HAP-1 (cell line): ENCODE data around the gene CHCHD3.
A peak's percentile ranks its signal among the peaks of the same experiment; 100 is the strongest.
"Not testable (repeated sequence)": the region's sequence is repeated elsewhere in the genome, so short reads cannot be mapped to it uniquely, and the experiment has no call there.

Experiments used
- DNase-seq, 2 experiments: peaks; one replicate each; pipeline ENCODE4 v3.0.0-alpha.2; 2016 to 2020; ENCODE audit warnings: low spot score in 2 of 2
- H3K27me3 ChIP-seq: fragments of 250-450 bp; sonication (Bioruptor Pico); 2 replicates; pipeline ENCODE4 v1.5.1; 2020; ENCODE audit warnings: low read depth, mild to moderate bottlenecking, moderate library complexity
- H3K36me3 ChIP-seq: fragments of 250-450 bp; sonication (Bioruptor Pico); replicated peaks from 2 replicates; pipeline ENCODE4 v1.5.1; 2020; ENCODE audit warnings: mild to moderate bottlenecking
- H3K4me1 ChIP-seq: fragments of 250-450 bp; sonication (Bioruptor Pico); 2 replicates; pipeline ENCODE4 v1.5.1; 2020; ENCODE audit warnings: mild to moderate bottlenecking
- H3K4me3 ChIP-seq: fragments of 250-450 bp; sonication (Bioruptor Pico); 2 replicates; pipeline ENCODE4 v1.5.1; 2020; ENCODE audit warnings: mild to moderate bottlenecking, moderate library complexity
- H3K9me3 ChIP-seq: fragments of 250-450 bp; sonication (Bioruptor Pico); 2 replicates; pipeline ENCODE4 v1.5.1; 2020; ENCODE audit warnings: mild to moderate bottlenecking, moderate library complexity
- in situ Hi-C: fragments of 300-500 bp; cut with MboI; formaldehyde crosslinking; loops from 3 replicates; pipeline ENCODE4 v1.14.3; 2020; ENCODE audit warnings: low sequenced_read_pairs, inconsistent platforms, mixed read lengths

Gene CHCHD3

DNA sequence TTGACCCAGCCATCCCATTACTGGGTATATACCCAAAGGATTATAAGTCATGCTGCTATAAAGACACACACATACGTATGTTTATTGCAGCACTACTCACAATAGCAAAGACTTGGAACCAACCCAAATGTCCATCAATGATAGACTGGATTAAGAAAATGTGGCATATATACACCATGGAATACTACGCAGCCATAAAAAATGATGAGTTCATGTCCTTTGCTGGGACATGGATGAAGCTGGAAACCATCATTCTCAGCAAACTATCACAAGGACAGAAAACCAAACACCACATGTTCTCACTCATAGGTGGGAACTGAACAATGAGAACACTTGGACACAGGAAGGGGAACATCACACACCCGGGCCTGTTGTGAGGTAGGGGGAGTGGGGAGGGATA, 179.6 kb downstream of the CHCHD3 start:
- H3K27me3 ChIP-seq, in situ Hi-C loops, H3K36me3 ChIP-seq: not testable (repeated sequence)

DNA sequence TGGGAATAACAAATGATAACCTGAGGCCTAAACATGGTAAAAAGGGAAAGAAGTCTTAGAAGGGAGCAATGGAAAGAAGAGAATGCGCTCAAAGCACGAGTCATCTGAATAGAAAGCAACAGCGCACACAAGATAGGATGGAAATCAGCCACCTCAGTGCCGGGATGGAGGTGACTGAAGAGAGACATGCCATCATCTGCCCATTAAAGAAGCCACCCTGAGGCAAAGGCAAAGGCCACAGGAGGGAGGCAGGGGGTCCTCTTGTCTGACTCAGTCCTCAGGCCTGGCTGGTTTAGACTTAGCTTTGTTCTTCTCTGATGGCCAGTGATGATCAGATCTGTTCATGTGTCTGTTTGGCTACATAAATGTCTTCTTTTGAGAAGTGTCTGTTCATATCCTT, 180.6 kb downstream of the CHCHD3 start:
- in situ Hi-C loops, result no loop called here
- H3K9me3 ChIP-seq, result no peaks in the 10 kb centered on the region
- H3K27me3 ChIP-seq, result no peaks in the 10 kb centered on the region
- H3K36me3 ChIP-seq, result no peaks in the 10 kb centered on the region; the same call in 1 of the 2 replicates
- no peak overlapping the region for H3K4me3 ChIP-seq
- no peaks in the 10 kb centered on the region for H3K4me1 ChIP-seq
- DNase-seq, result no peak

More for the DNA sequence above, 179.6 kb downstream of the CHCHD3 start:
- not testable (repeated sequence) for H3K4me3 ChIP-seq, H3K9me3 ChIP-seq, H3K4me1 ChIP-seq, DNase-seq

DNA sequence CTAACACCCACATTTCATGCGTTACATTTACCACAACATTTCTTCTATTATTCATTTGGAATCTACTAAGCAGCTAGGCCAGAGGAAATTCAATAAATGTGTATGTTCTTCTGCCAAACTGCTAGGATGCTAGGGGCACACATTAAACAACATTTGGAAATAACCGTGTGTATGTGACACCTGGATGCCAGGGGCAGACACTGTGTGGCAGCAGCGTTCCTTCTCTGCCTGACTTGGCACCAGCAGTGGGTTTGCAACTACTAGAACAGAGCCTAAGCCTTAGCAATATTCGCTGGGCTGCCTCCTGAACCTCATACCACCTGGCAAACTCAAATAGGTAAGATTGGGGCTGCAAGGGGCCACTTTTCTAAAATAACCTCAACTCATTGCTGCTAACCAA, 182.1 kb downstream of the CHCHD3 start:
- no peaks in the 10 kb centered on the region for H3K4me1 ChIP-seq
- H3K9me3 ChIP-seq, result no peaks in the 10 kb centered on the region
- in situ Hi-C loops, result no loop called here
- H3K27me3 ChIP-seq, result no peaks in the 10 kb centered on the region
- no peak for DNase-seq
- H3K36me3 ChIP-seq, result no peaks in the 10 kb centered on the region; the same call in 1 of the 2 replicates
- H3K4me3 ChIP-seq, result no peak overlapping the region

DNA sequence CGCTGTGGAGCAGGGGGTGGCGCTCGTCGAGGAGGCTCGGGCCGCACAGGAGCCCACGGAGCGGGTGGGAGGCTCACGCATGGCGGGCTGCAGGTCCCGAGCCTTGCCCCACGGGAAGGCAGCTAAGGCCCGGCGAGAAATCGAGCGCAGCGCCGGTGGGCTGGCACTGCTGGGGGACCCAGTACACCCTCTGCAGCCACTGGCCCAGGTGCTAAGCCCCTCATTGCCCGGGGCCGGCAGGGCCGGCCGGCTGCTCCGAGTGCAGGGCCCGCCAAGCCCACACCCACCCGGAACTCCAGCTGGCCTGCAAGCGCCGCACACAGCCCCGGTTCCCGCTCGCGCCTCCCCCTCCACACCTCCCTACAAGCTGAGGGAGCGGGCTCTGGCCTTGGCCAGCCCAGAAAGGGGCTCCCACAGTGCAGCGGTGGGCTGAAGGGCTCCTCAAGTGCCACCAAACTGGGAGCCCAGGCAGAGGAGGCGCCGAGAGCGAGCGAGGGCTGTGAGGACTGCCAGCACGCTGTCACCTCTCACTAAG, 183.2 kb downstream of the CHCHD3 start:
- H3K36me3 ChIP-seq, H3K4me3 ChIP-seq, DNase-seq, H3K27me3 ChIP-seq, in situ Hi-C loops, H3K4me1 ChIP-seq, H3K9me3 ChIP-seq: not testable (repeated sequence)

GRCh38 chr7:132897093-132897687, 184.7 kb downstream of the CHCHD3 start:
- Histone ChIP-seq H3K27me3 (no peaks in the 10 kb centered on the region), H3K36me3 (no peaks in the 10 kb centered on the region; the same call in 1 of the 2 replicates), H3K4me3 (no peak overlapping the region), H3K4me1 (no peaks in the 10 kb centered on the region), H3K9me3 (no peaks in the 10 kb centered on the region)
- in situ Hi-C loops, result no loop called here
- no peak for DNase-seq

- Histone ChIP-seq H3K4me3 (no peak overlapping the region), H3K36me3 (no peaks in the 10 kb centered on the region; the same call in 1 of the 2 replicates), H3K4me1 (no peaks in the 10 kb centered on the region), H3K9me3 (no peaks in the 10 kb centered on the region), H3K27me3 (no peaks in the 10 kb centered on the region)
- no peak for DNase-seq
- in situ Hi-C loops, result no loop called here
Observed at GRCh38 chr7:132895231-132895630, 186.7 kb downstream of the CHCHD3 start.

DNA sequence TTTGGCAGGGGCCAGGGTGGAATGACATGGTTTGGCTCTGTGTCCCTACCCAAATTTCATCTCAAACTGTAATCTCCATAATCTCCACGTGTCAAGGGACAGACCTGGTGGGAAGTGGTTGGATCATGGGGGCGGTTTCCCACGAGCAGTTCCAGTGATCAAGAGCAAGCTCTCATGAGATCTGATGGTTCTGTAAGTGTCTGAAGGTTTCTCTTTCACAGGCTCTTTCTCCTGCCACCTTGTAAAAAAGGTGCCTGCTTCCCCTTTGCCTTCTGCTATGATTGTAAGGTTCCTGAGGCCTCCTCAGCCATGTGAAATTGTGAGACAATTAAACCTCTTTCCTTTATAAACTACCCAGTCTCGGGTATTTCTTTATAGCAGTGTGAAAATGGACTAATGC, 188.3 kb downstream of the CHCHD3 start:
- H3K4me3 ChIP-seq, result no peak overlapping the region
- in situ Hi-C loops, result no loop called here
- DNase-seq, result no peak
- no peaks in the 10 kb centered on the region for H3K36me3 ChIP-seq
- H3K27me3 ChIP-seq, result no peaks in the 10 kb centered on the region
- H3K4me1 ChIP-seq, result no peaks in the 10 kb centered on the region
- H3K9me3 ChIP-seq, result no peaks in the 10 kb centered on the region

DNA sequence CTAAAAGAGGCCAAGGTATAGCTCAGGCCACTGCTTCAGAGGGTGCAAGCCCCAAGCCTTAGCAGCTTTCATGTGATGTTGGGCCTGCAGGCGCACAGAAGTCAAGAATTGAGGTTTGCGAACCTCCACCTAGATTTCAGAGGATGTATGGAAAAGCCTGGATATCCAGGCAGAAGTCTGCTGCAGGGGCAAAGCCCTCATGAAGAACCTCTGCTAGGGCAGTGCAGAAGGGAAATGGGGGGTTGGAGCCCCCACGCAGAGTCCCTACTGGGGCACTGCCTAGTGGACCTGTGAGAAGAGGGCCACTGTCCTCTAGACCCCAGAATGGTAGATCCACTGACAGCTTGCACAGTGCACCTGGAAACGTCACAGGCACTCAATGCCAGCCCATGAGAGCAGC, 189.1 kb downstream of the CHCHD3 start:
- DNase-seq, H3K4me1 ChIP-seq, in situ Hi-C loops, H3K4me3 ChIP-seq, H3K36me3 ChIP-seq, H3K27me3 ChIP-seq, H3K9me3 ChIP-seq: not testable (repeated sequence)

- in situ Hi-C loops, result no loop called here
- no peaks in the 10 kb centered on the region for H3K4me1 ChIP-seq
- H3K9me3 ChIP-seq, result no peaks in the 10 kb centered on the region
- no peaks in the 10 kb centered on the region for H3K36me3 ChIP-seq
- H3K27me3 ChIP-seq, result no peaks in the 10 kb centered on the region
- no peak overlapping the region for H3K4me3 ChIP-seq
- no peak for DNase-seq
Observed at GRCh38 chr7:132891554-132891953, 190.3 kb downstream of the CHCHD3 start.

DNA sequence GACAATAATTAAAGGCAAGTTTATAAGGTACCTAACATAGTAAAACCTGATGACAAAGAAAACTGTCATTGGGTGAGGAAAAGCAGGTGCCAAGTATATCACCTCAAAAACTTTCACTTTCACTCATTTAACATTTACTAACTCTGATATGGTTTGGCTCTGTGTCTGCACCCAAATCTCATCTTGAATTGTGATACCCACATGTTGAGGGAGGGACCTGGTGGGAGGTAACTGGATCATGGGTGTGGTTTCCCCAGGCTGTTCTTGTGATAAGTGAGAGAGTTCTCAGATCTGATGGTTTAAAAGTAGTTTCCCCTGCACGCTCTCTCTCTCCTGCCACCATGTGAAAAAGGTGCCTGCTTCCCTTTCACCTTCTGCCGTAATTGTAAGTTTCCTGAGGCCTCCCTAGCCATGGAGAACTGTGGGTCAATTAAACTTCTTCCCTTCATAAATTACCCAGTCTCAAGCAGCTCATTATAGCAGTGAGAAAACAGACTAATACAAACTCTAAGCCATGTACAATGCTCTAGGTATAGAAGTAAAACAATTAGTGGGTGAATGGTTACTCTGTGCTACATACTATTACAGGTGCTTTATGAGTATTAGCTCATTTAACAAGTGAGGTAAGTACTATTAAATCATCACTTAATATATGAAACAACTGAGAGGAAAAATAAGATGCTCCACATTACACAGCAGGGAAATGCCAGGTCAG, 199.0 kb downstream of the CHCHD3 start:
- Histone ChIP-seq H3K9me3 (no peaks in the 10 kb centered on the region), H3K4me3 (no peak overlapping the region), H3K36me3 (no peaks in the 10 kb centered on the region), H3K27me3 (peaks cover 14% of the 10 kb centered on the region; the same call in 1 of the 2 replicates), H3K4me1 (peaks cover under 1% of the 10 kb centered on the region; the same call in 1 of the 2 replicates)
- in situ Hi-C loops, result no loop called here
- no peak for DNase-seq

DNA sequence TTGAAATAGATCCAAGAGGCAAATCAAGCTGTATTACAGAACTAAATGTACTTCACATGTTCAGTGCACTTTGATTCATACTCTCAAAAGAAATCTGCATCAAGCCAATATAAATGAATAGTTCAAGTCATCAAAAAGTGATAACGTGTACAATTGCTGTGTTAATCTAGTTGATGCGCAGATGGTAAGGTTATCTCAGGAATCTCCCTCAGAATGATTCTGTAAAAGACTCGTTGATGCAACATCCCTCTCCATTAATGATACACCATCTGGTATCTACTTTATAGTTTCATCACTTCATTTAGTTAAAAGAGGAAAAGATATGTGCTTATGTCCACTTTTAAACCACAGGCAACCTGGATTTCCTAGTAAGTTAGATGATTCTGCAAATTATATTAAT, 200.6 kb downstream of the CHCHD3 start:
- DNase-seq, result no peak
- H3K9me3 ChIP-seq, result no peaks in the 10 kb centered on the region
- no peak overlapping the region for H3K4me3 ChIP-seq
- H3K36me3 ChIP-seq, result no peaks in the 10 kb centered on the region
- H3K4me1 ChIP-seq, result peaks cover 10% of the 10 kb centered on the region
- H3K27me3 ChIP-seq, result peaks cover 15% of the 10 kb centered on the region; the same call in 1 of the 2 replicates
- in situ Hi-C loops, result no loop called here

DNA sequence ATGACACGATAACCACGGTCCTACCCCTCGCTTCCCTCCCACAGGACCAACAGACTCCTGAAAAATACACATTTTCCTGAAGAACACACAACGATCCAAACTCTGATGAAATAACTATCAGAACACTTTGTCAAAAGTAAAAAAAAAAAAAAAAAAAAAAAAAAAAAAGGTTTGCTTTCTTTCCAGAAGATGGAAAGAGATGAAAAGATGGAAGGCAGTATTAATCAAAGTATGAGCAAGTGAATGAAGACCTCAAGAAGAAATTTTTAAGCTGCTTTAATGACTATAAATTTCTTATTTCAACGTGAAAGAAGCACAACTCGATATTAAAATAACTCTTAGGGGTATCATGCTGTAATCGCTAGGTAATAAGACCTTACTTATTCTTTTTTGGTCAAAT, 202.3 kb downstream of the CHCHD3 start:
- DNase-seq, result no peak
- H3K9me3 ChIP-seq, result no peaks in the 10 kb centered on the region
- H3K36me3 ChIP-seq, result no peaks in the 10 kb centered on the region
- H3K4me3 ChIP-seq, result no peak overlapping the region
- H3K4me1 ChIP-seq, result peaks cover 13% of the 10 kb centered on the region
- peaks cover 21% of the 10 kb centered on the region; the same call in 1 of the 2 replicates for H3K27me3 ChIP-seq
- in situ Hi-C loops, result no loop called here

GRCh38 chr7:132878204-132878919, 203.5 kb downstream of the CHCHD3 start:
- Histone ChIP-seq H3K27me3 (peaks cover 21% of the 10 kb centered on the region; the same call in 1 of the 2 replicates), H3K4me1 (peaks cover 13% of the 10 kb centered on the region), H3K9me3 (no peaks in the 10 kb centered on the region), H3K36me3 (no peaks in the 10 kb centered on the region), H3K4me3 (no peak overlapping the region)
- in situ Hi-C loops, result no loop called here
- DNase-seq, result no peak

DNA sequence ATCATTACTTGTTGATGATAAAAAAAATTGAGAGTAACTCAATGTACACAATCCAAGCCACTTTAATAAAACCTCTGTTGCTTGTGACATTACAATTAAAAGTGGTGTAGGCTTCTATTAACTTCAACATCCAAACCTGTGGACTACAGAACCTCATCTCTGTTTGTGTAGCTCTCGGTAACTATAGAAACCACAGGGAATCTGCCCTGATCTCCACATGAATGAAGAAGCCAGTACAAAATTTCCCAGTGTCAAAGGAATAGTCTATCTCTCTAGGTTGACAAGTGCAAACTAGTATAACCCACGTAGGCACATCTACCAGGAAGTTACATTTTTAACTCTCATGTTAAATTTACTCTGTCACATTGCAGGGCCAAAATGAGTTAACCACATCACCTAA, 204.3 kb downstream of the CHCHD3 start:
- H3K36me3 ChIP-seq, result no peaks in the 10 kb centered on the region
- in situ Hi-C loops, result no loop called here

More for the DNA sequence above, 204.3 kb downstream of the CHCHD3 start:
- peaks cover 13% of the 10 kb centered on the region for H3K4me1 ChIP-seq
- peaks cover 21% of the 10 kb centered on the region; the same call in 1 of the 2 replicates for H3K27me3 ChIP-seq
- H3K9me3 ChIP-seq, result no peaks in the 10 kb centered on the region
- DNase-seq, result peak in 1 of 2 experiments; percentile 51
- H3K4me3 ChIP-seq, result no peak overlapping the region
